NOMO-1 treated with DMSO at 0.1 percent for 48 hours (cell line): ENCODE data around the gene GOLGA5.

Experiments used
- DNase-seq: peaks from one replicate; lab custom pipeline; 2025; ENCODE audit not compliant: unreplicated experiment; lab: John Stamatoyannopoulos, UW

GOLGA5 gene

DNA sequence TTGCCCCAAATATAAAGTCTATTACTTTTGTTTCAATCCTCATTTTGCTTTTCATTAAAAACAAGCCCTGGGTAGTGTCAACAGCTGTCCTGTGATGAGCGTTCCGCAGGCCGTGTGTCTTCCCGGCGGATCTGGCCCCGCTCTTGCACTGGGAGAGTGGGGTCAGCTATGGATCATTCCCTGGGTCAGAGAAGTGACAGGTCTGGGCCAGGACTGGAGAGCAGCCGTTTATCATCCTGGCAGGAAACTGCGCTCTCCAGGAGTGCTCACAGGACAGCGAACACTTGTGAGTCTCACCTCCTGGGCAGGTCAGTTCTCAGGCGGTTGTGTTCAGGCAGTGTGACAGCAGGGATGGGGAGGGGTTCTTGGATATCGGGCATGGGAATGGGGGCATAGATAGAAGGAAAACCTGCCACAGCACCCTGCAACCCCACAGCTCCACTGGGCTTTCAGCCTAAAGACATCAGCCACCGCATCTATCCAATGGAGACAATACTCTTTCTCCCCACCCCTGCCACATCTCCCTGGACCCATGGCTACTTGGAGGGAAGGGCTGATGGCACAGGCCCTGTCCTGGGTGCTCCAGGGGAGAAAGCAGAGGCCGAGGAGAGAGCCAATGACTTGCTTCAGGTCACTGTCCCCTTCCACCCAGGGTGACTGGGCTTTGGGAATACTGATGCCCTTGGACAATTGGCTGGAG, 81.0 kb downstream of the GOLGA5 start:
- DNase-seq = no peak

DNA sequence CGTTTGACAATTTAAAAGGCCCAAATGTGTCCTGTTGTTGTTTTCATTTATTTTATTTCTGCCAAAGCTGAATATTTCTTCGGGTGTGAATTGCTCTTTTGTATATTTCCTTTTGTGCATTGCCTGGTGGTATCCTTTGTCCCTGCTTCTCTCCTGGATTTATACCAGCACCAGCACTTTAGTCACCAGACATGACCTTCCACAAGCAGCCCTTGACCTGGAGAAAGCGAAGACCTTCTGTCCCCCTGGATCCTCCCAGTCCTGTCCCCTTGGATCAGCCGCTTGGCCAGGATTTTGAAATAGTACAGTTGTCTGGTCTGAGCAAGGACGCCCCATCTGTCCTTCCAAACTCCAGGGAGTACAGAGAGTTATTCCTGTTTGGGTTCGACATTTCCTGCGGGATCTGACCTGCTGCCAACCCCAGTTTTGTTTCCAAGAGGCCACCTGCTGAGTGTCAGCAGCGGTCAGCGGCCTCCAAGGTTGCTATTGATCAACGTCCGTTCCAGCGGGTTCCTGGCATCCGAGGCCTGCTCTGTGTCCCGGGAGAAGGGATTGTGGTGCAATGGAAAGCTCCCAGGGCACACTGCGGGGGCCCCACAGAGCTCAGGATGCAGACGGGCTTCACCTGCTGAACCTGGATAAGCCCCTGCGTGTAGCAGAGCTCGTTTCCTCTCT, 83.8 kb downstream of the GOLGA5 start:
- DNase-seq = no peak

DNA sequence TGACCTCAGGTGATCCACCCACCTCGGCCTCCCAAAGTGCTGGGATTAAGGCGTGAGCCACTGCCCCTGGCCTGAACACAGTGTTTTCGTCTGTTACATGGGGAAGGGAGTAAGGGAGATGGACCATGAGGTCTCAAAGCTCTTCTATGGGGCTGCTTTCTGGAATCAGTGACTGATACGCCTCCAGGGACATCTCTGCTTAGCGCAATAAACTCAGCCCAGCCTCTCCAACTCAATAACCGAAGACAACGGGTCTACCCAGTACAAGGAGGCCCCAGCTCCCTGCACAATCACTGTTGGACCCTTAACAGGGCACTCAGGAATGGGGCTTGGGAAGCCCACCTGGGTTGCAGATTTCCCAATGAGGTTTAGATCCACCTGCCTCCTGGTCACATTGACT, 86.2 kb downstream of the GOLGA5 start:
- DNase-seq = no peak

DNA sequence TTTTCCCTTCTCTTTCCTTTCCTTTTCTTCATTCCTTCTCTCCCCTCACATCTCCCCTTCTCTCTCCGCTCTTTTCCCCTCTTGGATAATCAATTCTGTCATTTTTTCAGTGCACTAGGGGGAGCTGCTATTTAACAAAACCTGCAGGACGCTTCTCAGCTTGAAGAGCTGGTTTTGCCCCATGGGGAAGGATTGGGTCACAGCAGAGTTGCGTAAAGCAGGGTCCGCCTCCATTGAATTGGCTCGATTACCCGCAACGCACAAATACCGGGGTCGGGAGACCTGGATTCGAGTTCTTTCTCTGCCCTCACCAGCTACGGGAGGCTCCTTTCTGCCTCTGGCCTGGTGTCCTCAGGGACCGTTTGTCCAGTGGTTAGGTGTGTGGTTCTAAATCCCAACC, 86.7 kb downstream of the GOLGA5 start:
- DNase-seq = peak; percentile 53

DNA sequence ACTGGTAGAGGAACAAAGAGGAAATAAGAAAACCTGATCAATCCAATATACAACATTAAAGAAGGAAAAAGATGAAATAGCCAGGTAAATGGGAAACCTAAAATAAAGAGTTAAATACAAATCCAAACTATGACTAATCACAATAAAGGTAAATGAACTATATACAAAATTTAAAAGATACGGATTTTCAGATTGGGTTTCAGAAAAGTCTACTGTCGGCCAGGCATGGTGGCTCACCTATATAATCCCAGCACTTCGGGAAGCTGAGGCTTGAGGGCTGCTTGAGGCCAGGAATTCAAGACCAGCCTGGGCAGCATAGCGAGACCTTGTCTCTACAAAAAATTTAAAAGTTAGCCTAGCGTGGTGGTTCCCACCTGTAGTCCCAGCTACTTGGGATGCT, 89.0 kb downstream of the GOLGA5 start:
- DNase-seq = no peak

DNA sequence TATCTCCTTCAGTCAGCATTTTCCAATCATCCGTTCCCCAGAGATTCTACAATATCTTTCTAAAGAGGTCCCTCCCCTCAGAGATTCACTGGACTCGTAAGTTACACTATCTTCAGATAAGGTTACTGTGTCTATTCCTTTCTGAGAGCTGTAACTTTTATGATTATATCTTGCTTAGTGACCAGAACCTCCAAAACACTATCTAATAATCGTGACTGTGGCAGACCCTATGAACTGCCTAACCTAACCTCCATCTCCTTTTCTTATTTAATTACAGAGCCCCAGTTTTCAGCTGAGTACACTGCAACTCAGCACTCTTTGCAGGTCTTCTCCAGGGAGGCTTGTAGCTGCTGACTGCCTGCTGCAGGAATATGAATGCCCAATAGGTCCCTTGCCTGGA, 90.3 kb downstream of the GOLGA5 start:
- DNase-seq = no peak

DNA sequence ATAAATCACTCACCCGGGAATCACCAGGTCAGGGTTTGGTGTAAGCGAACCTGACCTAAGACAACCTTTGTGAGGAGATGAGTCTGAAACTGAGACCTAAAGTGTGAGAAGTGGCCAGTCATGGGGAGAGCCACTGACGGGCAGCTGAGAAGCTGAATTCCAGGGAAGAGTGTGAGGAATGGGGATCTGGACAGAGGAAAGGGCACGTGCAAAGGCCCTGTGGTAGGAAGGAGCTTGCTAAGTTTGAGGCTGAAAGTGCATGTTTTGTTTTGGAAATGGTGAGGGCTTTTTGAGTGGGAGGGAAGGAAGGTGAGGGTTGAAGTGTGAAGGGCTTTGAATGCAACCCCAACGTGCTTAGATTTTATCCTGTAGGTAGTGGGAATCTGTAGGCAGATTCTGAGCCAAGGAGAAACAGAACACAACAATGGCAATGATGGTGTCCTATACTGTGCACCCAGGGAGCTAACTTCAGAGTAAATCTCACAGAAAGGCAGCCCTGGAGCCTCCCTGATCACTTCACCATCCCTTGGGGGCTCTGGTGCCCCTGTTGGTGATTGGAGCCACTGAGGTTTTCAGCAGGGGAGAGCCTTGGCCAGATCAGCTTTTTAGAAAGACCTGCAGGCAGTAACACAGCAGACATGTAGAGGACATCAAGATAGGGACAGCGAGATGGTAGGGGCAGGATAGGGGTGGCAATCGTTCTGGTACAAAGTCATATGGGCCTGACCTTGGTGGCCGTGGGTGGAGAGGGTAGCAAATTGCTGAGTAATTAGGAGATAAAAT, 91.4 kb downstream of the GOLGA5 start:
- DNase-seq = no peak

DNA sequence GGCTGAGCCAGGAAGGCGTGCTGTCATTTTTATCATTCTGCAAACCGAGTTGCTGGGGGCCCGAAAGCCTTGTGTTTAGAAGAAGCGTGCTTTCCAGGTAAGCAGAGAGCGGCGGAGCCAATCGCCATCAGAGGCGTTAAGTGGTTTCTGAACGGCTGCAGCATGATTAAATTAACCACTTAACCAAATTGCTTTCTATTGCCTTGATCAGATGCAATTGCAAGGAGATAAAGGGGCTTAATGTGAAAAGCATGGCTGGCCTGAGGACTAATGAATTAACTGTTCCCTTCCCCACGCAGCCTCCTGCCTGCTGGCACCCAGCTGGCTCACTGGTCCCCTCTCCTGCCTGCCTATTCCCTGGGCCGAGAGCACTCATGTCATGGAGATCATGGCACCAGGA, 92.2 kb downstream of the GOLGA5 start:
- DNase-seq = no peak

DNA sequence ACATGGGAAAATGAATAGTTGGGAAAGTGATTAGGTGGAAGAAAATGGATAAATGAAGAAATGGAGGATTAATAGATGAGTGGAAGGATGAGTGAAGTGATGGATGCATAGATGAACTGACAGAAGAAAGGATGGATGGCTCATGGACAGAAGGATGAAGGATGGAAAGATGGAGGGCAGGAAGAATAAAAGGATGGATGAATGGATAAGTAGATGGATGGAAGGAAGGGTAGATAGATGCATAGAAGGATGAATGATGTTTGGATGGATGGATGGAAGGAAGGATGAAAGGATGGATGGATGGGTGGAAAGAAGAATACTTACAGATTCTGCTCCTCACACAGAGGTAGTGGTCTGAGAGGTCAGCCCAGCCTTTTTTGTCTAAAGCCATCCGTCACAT, 93.1 kb downstream of the GOLGA5 start:
- DNase-seq = no peak

DNA sequence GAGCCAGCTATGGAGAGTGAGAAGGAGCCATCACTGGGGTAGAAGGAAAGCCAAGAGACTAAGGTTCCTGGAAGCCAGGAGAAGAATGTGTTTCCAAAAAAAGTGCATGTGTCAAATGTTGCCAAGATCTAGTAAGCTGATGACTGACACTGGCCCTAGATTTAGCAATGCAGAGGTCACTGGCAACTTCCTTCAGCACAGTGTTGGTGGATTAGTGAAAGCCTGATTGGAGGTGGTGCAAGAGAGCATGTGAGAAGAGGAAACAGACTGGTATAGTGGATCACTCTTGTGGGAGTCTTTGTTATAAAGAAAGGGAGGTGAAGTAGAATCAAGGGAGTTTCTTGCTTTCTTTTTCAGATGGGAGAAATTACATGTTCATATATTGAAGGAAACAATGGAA, 94.8 kb downstream of the GOLGA5 start:
- DNase-seq = peak; percentile 42
